ENCODE measurements around the gene RIMS4. TPM values are rescaled to one million over a fixed set of nuclear protein-coding genes. Genes with fewer than 3 reads are reported as not detected.

The RIMS4 gene
- total RNA-seq, 4 donors from 2014 or later, result 0.62 to 1.2 (median 0.64) TPM; not detected in 1

- Histone ChIP-seq H3K27ac (peak overlapping the region; percentile 86), H3K27me3 (no peaks in the 10 kb centered on the region), H3K4me3 (peak overlapping the region; percentile 49), H3K4me1 (peaks cover 59% of the 10 kb centered on the region), H3K9me3 (no peaks in the 10 kb centered on the region), H3K36me3 (no peaks in the 10 kb centered on the region)
- TF ChIP-seq EP300 (IDR thresholded peaks at IDR 0.05), result no peak
- no peak for TF ChIP-seq POLR2A (IDR thresholded peaks at IDR 0.05)
- TF ChIP-seq POLR2AphosphoS5 (IDR thresholded peaks at IDR 0.05), result no peak
- TF ChIP-seq CTCF (IDR thresholded peaks at IDR 0.05), result no peak
- DNase-seq (ENCODE audit: low spot score in 2 of 2), result no peak
- 37% methylated on average over 13 of the region's 13 CpGs for WGBS
These were observed 93.8 kb downstream of the RIMS4 start for GRCh38 chr20:44716309-44717106.

- no peaks in the 10 kb centered on the region for H3K9me3 ChIP-seq
- DNase-seq (ENCODE audit: low spot score in 2 of 2), result no peak
- WGBS, result 38% methylated on average over 2 of the region's 5 CpGs
- no peaks in the 10 kb centered on the region for H3K36me3 ChIP-seq
- H3K4me3 ChIP-seq, result peak overlapping the region; percentile 49
- peak overlapping the region; percentile 86 for H3K27ac ChIP-seq
- H3K4me1 ChIP-seq, result peaks cover 58% of the 10 kb centered on the region
- TF ChIP-seq CTCF (IDR thresholded peaks at IDR 0.05), result no peak
- TF ChIP-seq EP300 (IDR thresholded peaks at IDR 0.05), result no peak
- TF ChIP-seq POLR2A (IDR thresholded peaks at IDR 0.05), result no peak
- TF ChIP-seq POLR2AphosphoS5 (IDR thresholded peaks at IDR 0.05), result no peak
- H3K27me3 ChIP-seq, result no peaks in the 10 kb centered on the region
These were observed 94.6 kb downstream of the RIMS4 start for GRCh38 chr20:44715499-44716308.

GRCh38 chr20:44714701-44715498 is 95.4 kb downstream of the RIMS4 start, which contains the start of gene CCN5:
TSS of gene CCN5 (plus strand) at chr20:44715369. CDS start at chr20:44715391, 22 bp downstream.
- Histone ChIP-seq H3K36me3 (no peaks in the 10 kb centered on the region), H3K27me3 (no peaks in the 10 kb centered on the region), H3K4me3 (peak within 1 kb of the TSS; percentile 49), H3K4me1 (peaks cover 50% of the 10 kb centered on the region), H3K9me3 (no peaks in the 10 kb centered on the region), H3K27ac (peak within 1 kb of the TSS; percentile 86)
- peak; percentile 92 to 94 for DNase-seq (ENCODE audit: low spot score in 2 of 2)
- WGBS, result 25% methylated on average over 22 of the region's 28 CpGs
- TF ChIP-seq POLR2AphosphoS5 (IDR thresholded peaks at IDR 0.05), result peak in 1 of 3 donors; percentile 47
- TF ChIP-seq CTCF (IDR thresholded peaks at IDR 0.05), result no peak
- TF ChIP-seq POLR2A (IDR thresholded peaks at IDR 0.05), result no peak
- TF ChIP-seq EP300 (IDR thresholded peaks at IDR 0.05), result no peak

GRCh38 chr20:44714102-44714700 is 96.1 kb downstream of the RIMS4 start:
- no peak for DNase-seq (ENCODE audit: low spot score in 2 of 2)
- peak overlapping the region; percentile 86 for H3K27ac ChIP-seq
- H3K4me3 ChIP-seq, result peak overlapping the region; percentile 49
- H3K9me3 ChIP-seq, result no peaks in the 10 kb centered on the region
- TF ChIP-seq EP300 (IDR thresholded peaks at IDR 0.05), result peak; percentile 90
- TF ChIP-seq POLR2AphosphoS5 (IDR thresholded peaks at IDR 0.05), result peak in 2 of 3 donors; percentile 35 to 78
- no peak for TF ChIP-seq POLR2A (IDR thresholded peaks at IDR 0.05)
- no peak for TF ChIP-seq CTCF (IDR thresholded peaks at IDR 0.05)
- no peaks in the 10 kb centered on the region for H3K36me3 ChIP-seq
- WGBS, result 36% methylated on average over 12 of the region's 13 CpGs
- H3K4me1 ChIP-seq, result peaks cover 47% of the 10 kb centered on the region
- no peaks in the 10 kb centered on the region for H3K27me3 ChIP-seq
